B cell (primary cell): ENCODE measurements around the gene POLD4. TPM values are rescaled to one million over a fixed set of nuclear protein-coding genes. Genes with fewer than 3 reads are reported as not detected.
"Not testable (repeated sequence)": the region's sequence is repeated elsewhere in the genome, so short reads cannot be mapped to it uniquely, and the experiment has no call there.

Source experiments
- ATAC-seq: fragments of 200-7000 bp; cut with Tn5 transposase; one replicate; pipeline ENCODE4 v1.10.0; 2021; ENCODE audit warnings: low read depth, mild to moderate bottlenecking, moderate number of reproducible peaks, moderate library complexity
- CTCF ChIA-PET: fragments of 350-600 bp; sonication (Branson Sonifier 250); formaldehyde crosslinking; loops from one replicate; lab custom pipeline; 2021; ENCODE audit warnings: antibody characterized with exemption, inconsistent platforms; lab: Charles Lee
- POLR2A ChIA-PET: fragments of 350-600 bp; sonication (Branson Sonifier 250); formaldehyde crosslinking; loops from one replicate; lab custom pipeline; 2021; ENCODE audit warnings: antibody characterized with exemption; lab: Charles Lee
- DNase-seq: peaks from one replicate; pipeline ENCODE4 v3.0.0; 2013
- H2AFZ ChIP-seq: 2 replicates; pipeline ENCODE4 v1.6.1; 2012; ENCODE audit warnings: mild to moderate bottlenecking, low read depth, low read length; ENCODE audit not compliant: insufficient read depth, poor library complexity, severe bottlenecking
- H3K27ac ChIP-seq, 2 donors: 1 replicate in 1 of 2; 2 replicates in 1 of 2; pipeline ENCODE4 v1.5.1; 2012 to 2013; ENCODE audit warnings: low read length in 2 of 2, mild to moderate bottlenecking in 2 of 2, moderate library complexity in 1 of 2
- H3K27me3 ChIP-seq, 4 experiments: fragments of 200-600 bp in 1 of 4; sonication (generic) in 1 of 4; replicated peaks in 1 of 4; 1 replicate in 2 of 4; 2 replicates in 2 of 4; pipeline versions ENCODE4 v1.6.1 to v1.7.0; 2013 to 2016; ENCODE audit warnings: low read length in 3 of 4, mild to moderate bottlenecking in 2 of 4, mixed read lengths in 1 of 4, moderate library complexity in 1 of 4; ENCODE audit not compliant: insufficient read depth in 4 of 4, control insufficient read depth in 3 of 4; ENCODE audit errors: control extremely low read depth in 1 of 4
- H3K36me3 ChIP-seq, 2 experiments: replicated peaks in 1 of 2; 1 replicate in 1 of 2; 2 replicates in 1 of 2; pipeline versions ENCODE4 v1.6.1 to v1.7.1; 2013; ENCODE audit warnings: low read length in 1 of 2; ENCODE audit not compliant: insufficient read depth in 2 of 2, control insufficient read depth in 1 of 2; ENCODE audit errors: control extremely low read depth in 1 of 2, extremely low read depth in 1 of 2
- H3K4me1 ChIP-seq, 2 donors: fragments of 200-600 bp in 1 of 2; sonication (generic) in 1 of 2; 1 replicate in 1 of 2; 2 replicates in 1 of 2; pipeline versions ENCODE4 v1.5.1 to v1.6.1; 2013 to 2017; ENCODE audit warnings: low read length in 2 of 2; ENCODE audit not compliant: control insufficient read depth in 2 of 2, insufficient read depth in 2 of 2
- H3K4me2 ChIP-seq: replicated peaks from 2 replicates; pipeline ENCODE3; 2012; ENCODE audit warnings: mild to moderate bottlenecking, low read depth, low read length; ENCODE audit not compliant: poor library complexity, severe bottlenecking
- H3K4me3 ChIP-seq, 5 experiments: fragments of 200-600 bp in 1 of 5; sonication (generic) in 1 of 5; 1 replicate in 3 of 5; 2 replicates in 2 of 5; pipeline versions ENCODE4 v1.5.1 to v1.7.0; 2011 to 2016; ENCODE audit warnings: low read length in 4 of 5, mild to moderate bottlenecking in 4 of 5, low read depth in 2 of 5, control low read depth in 1 of 5, moderate library complexity in 1 of 5; ENCODE audit not compliant: insufficient read depth in 1 of 5; ENCODE audit errors: control extremely low read depth in 1 of 5, extremely low read depth in 1 of 5
- H3K79me2 ChIP-seq: fragments of 200-600 bp; sonication (generic); one replicate; pipeline ENCODE4 v1.6.0; 2016; ENCODE audit warnings: low read length; ENCODE audit not compliant: control insufficient read depth, insufficient read depth
- H3K9ac ChIP-seq: fragments of 200-600 bp; sonication (generic); 2 replicates; pipeline ENCODE4 v1.6.1; 2017; ENCODE audit warnings: mild to moderate bottlenecking, low read length, moderate library complexity
- H3K9me3 ChIP-seq, 3 donors: one replicate each; pipeline versions ENCODE4 v1.6.1 to v1.7.1; 2013; ENCODE audit warnings: low read length in 2 of 3; ENCODE audit not compliant: control insufficient read depth in 2 of 3, insufficient read depth in 1 of 3; ENCODE audit errors: control extremely low read depth in 1 of 3
- H4K20me1 ChIP-seq: 2 replicates; pipeline ENCODE4 v1.6.0; 2012; ENCODE audit warnings: mild to moderate bottlenecking, low read length; ENCODE audit not compliant: insufficient read depth, control insufficient read depth, poor library complexity, severe bottlenecking
- H3K27ac Mint-ChIP-seq: one replicate; pipeline ENCODE4 v1.8.0; 2021; ENCODE audit warnings: mixed read lengths
- H3K27me3 Mint-ChIP-seq: one replicate; pipeline ENCODE4 v1.8.0; 2021; ENCODE audit warnings: mixed read lengths
- H3K4me1 Mint-ChIP-seq: one replicate; pipeline ENCODE4 v1.8.0; 2021; ENCODE audit warnings: mixed read lengths
- H3K4me3 Mint-ChIP-seq: one replicate; pipeline ENCODE4 v1.8.0; 2021; ENCODE audit warnings: mixed read lengths
- H3K9me3 Mint-ChIP-seq: one replicate; pipeline ENCODE4 v1.8.0; 2022; ENCODE audit warnings: mixed read lengths; ENCODE audit not compliant: insufficient read depth
- EZH2 ChIP-seq: IDR thresholded peaks from 2 replicates; pipeline ENCODE4 v1.6.1; 2012; ENCODE audit warnings: borderline replicate concordance, low read depth, mild to moderate bottlenecking, moderate library complexity, low read length; ENCODE audit not compliant: insufficient read depth, poor library complexity, severe bottlenecking
- WGBS: methylation state at CpG from one replicate; pipeline ENCODE4 v1.1.5; 2013; ENCODE audit warnings: missing lambda C conversion rate; ENCODE audit not compliant: insufficient coverage; 5-methylcytosine and 5-hydroxymethylcytosine counted together
- intact Hi-C: fragments of 100-400 bp; cut with micrococcal nuclease; formaldehyde crosslinking; loops from one replicate; pipeline ENCODE4 v1.10.0; 2022
- polyA minus RNA-seq: library from RNA; depleted of rRNA, polyadenylated mRNA; stranded (reverse); fragments of >200 nt; gene quantifications from 2 replicates; pipeline ENCODE4 v1.2.3, GENCODE V29; 2012
- polyA plus RNA-seq: library from polyadenylated mRNA; depleted of rRNA; stranded (reverse); fragments of >200 nt; gene quantifications from 2 replicates; pipeline ENCODE4 v1.2.3, GENCODE V29; 2012
- total RNA-seq, 2 donors: library from RNA; stranded (reverse); fragments of 120-200 nt in 1 of 2; gene quantifications; 1 replicate in 1 of 2; 2 replicates in 1 of 2; pipeline versions ENCODE4 v1.2.3 to v1.2.4, GENCODE V29; 2013 to 2022

POLD4 gene
- total RNA-seq (190 and 210 TPM in 2 replicates), polyA plus RNA-seq (473 and 559 TPM in 2 replicates), polyA minus RNA-seq (205 and 250 TPM in 2 replicates)
- 291 TPM for total RNA-seq (2013)

DNA sequence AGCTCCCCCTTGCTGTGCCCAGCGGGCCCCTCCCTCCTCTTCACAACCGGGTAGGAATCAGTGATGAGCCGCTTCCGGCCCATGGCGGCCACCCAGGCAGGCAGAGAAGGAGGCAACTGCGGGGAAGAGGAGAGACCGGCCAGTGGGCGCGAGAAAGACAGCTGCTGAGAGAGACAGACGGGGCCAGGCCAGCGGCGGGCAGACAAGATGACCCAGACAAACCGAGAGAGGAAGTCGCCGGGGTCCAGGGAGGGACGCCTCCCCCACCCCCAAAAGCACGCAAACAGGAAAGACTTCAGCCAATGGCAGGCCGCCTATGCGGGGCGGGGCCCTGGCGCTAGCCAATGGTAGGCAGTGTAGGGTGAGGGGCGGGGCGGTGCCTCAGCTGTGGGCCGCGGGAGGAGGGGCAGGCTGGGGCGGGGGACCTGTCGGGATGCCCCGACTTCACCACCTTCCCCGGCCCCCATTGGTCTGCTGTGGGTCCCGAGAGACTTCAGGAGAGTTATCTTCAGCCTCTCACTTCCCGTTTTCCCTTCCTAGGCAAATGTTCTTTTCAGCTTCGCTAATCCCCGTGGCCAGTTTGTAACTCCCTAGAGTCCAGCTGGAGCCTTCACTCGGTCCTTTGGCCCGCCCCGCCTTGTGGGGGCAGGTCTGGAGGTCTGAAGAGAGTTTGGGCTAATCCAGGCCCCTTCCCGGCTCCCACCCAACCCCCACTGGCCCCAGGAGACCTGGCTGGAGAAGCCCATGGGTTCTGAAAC lies at the start of gene POLD4:
Gene POLD4, minus strand, starts transcription at position 230 of the 758 bp plus-strand sequence. Its CDS starts 147 bp downstream, at position 83.
- peak within 1 kb of the TSS; percentile 100 for H3K27ac Mint-ChIP-seq
- peaks cover 87% of the 10 kb centered on the region for H3K4me1 Mint-ChIP-seq
- peak; percentile 81 for ATAC-seq
- 0% methylated on average over 21 of the region's 37 CpGs for WGBS
- Histone ChIP-seq H3K4me3 (peak within 1 kb of the TSS; percentile 60 to 99 (median 83)), H3K9ac (peak within 1 kb of the TSS; percentile 78), H3K4me1 (peaks cover 80 to 90% of the 10 kb centered on the region in 2 donors), H2AFZ (peak within 1 kb of the TSS; percentile 75), H3K27ac (peak within 1 kb of the TSS; percentile 94 to 96), H3K36me3 (peaks cover 0 to 9% of the 10 kb centered on the region in 2 experiments), H3K79me2 (peaks cover 71% of the 10 kb centered on the region), H3K9me3 (no peaks in the 10 kb centered on the region), H4K20me1 (peaks cover 20% of the 10 kb centered on the region), H3K4me2 (peak within 1 kb of the TSS; percentile 97), H3K27me3 (no peaks in the 10 kb centered on the region)
- no peaks in the 10 kb centered on the region for H3K9me3 Mint-ChIP-seq
- POLR2A ChIA-PET: interaction anchor here (0.6 to 9.0 kb wide), 37 partner anchors 8 to 1234 kb away, joined by 3 to 323 read pairs (median 5); partner anchors contain the start of genes AIP, ALDH3B1, ANKRD13D and CDK2AP2
- H3K4me3 Mint-ChIP-seq: peak within 1 kb of the TSS; percentile 96
- intact Hi-C loops: loop anchor here (1.0 to 10.0 kb wide), 6 partner anchors 8 to 451 kb away; partner anchors contain the start of genes CDK2AP2, CLCF1 and TMEM134
- DNase-seq: peak; percentile 98
- no peaks in the 10 kb centered on the region for H3K27me3 Mint-ChIP-seq
- no peak for TF ChIP-seq EZH2
- CTCF ChIA-PET: interaction anchor here (0.6 to 42.2 kb wide), 23 partner anchors 1 to 276 kb away, joined by 3 to 2379 read pairs (median 4); partner anchors contain the start of genes AIP, ANKRD13D, CDK2AP2 and CLCF1

GRCh38 chr11:67403085-67403484 lies 49.7 kb upstream of the POLD4 start:
- H3K27me3 Mint-ChIP-seq, ATAC-seq, H2AFZ ChIP-seq, H3K9me3 Mint-ChIP-seq, DNase-seq, H3K9me3 ChIP-seq, H3K27me3 ChIP-seq: not testable (repeated sequence)
- peak overlapping the region; percentile 63 to 83 for H3K27ac ChIP-seq
- 76% methylated on average over 6 of the region's 9 CpGs for WGBS
- H3K4me2 ChIP-seq: peak overlapping the region; percentile 89
- peaks cover 97% of the 10 kb centered on the region for H3K79me2 ChIP-seq
- ChIA-PET CTCF (interaction anchor here (0.7 to 5.7 kb wide), 15 partner anchors 10 to 110 kb away, joined by 3 to 121 read pairs (median 16); partner anchors contain the start of genes AIP, PITPNM1, POLD4 and PTPRCAP), POLR2A (interaction anchor here (0.6 to 6.8 kb wide), 19 partner anchors 10 to 104 kb away, joined by 3 to 195 read pairs (median 8); partner anchors contain the start of genes AIP, CARNS1, CDK2AP2 and CLCF1)
- intact Hi-C loops: loop anchor here (1.0 to 10.0 kb wide), 5 partner anchors 18 to 182 kb away; partner anchors contain the start of genes GSTP1, PTPRCAP and RPS6KB2
- H3K4me1 ChIP-seq: peaks cover 67 to 80% of the 10 kb centered on the region in 2 donors
- Mint-ChIP-seq H3K27ac (peak overlapping the region; percentile 100), H3K4me3 (peak overlapping the region; percentile 93), H3K4me1 (peaks cover 69% of the 10 kb centered on the region)
- H3K36me3 ChIP-seq: peaks cover 2 to 59% of the 10 kb centered on the region in 2 experiments
- H3K9ac ChIP-seq: peak overlapping the region; percentile 89
- H4K20me1 ChIP-seq: peaks cover 77% of the 10 kb centered on the region
- H3K4me3 ChIP-seq: peak overlapping the region in 4 of 5 experiments; percentile 92 to 99 (median 98)

GRCh38 chr11:67402192-67402839 lies 49.0 kb upstream of the POLD4 start:
- peak overlapping the region; percentile 84 for H3K4me3 Mint-ChIP-seq
- Histone ChIP-seq H4K20me1 (peaks cover 77% of the 10 kb centered on the region), H3K79me2 (peaks cover 93% of the 10 kb centered on the region), H3K4me2 (peak overlapping the region; percentile 89), H3K27ac (peak overlapping the region; percentile 70 to 83), H3K4me3 (peak overlapping the region; percentile 40 to 81 (median 61)), H3K9ac (peak overlapping the region; percentile 64), H2AFZ (peak overlapping the region; percentile 34), H3K36me3 (peaks cover 2 to 59% of the 10 kb centered on the region in 2 experiments), H3K4me1 (peaks cover 59 to 79% of the 10 kb centered on the region in 2 donors)
- H3K27me3 Mint-ChIP-seq, H3K9me3 Mint-ChIP-seq, H3K27me3 ChIP-seq, DNase-seq, ATAC-seq, H3K9me3 ChIP-seq: not testable (repeated sequence)
- peaks cover 69% of the 10 kb centered on the region for H3K4me1 Mint-ChIP-seq
- peak overlapping the region; percentile 95 for H3K27ac Mint-ChIP-seq
- 36% methylated on average over 13 of the region's 19 CpGs for WGBS
- intact Hi-C loops: loop anchor here (1.0 to 10.0 kb wide), 2 partner anchors 80 to 182 kb away; partner anchors contain the start of gene GSTP1
- ChIA-PET POLR2A (interaction anchor here (0.8 to 6.8 kb wide), 26 partner anchors 9 to 212 kb away, joined by 3 to 195 read pairs (median 8); partner anchors contain the start of genes AIP, CARNS1, CDK2AP2 and CLCF1), CTCF (interaction anchor here (0.6 to 5.7 kb wide), 29 partner anchors 10 to 306 kb away, joined by 3 to 121 read pairs (median 7); partner anchors contain the start of genes AIP, CDK2AP2, PITPNM1 and POLD4)
